WTC11 (cell line): ENCODE results near the gene NRXN3. TPM values are rescaled to one million over a fixed set of nuclear protein-coding genes. Genes with fewer than 3 reads are reported as not detected.

Experiments used
- ATAC-seq: fragments of 200-7000 bp; cut with Tn5 transposase; 2 replicates; pipeline ENCODE4 v1.10.0; 2021; ENCODE audit warnings: mild to moderate bottlenecking, moderate library complexity
- CTCF ChIA-PET: fragments of 300-600 bp; sonication (Branson Sonifier 250); formaldehyde crosslinking; loops from one replicate; lab custom pipeline; 2021; ENCODE audit warnings: antibody characterized with exemption; lab: Charles Lee
- POLR2A ChIA-PET: fragments of 350-600 bp; sonication (Branson Sonifier 250); formaldehyde crosslinking; loops from one replicate; lab custom pipeline; 2021; ENCODE audit warnings: antibody characterized with exemption; lab: Charles Lee
- DNase-seq: peaks from one replicate; pipeline ENCODE4 v3.0.0; 2021; ENCODE audit warnings: low spot score
- H3K27ac Mint-ChIP-seq: 2 replicates; pipeline ENCODE4 v1.8.0; 2021; ENCODE audit warnings: mixed read lengths
- H3K27me3 Mint-ChIP-seq: 2 replicates; pipeline ENCODE4 v1.8.0; 2021; ENCODE audit warnings: low read depth, mild to moderate bottlenecking, moderate library complexity, mixed read lengths
- H3K36me3 Mint-ChIP-seq: 2 replicates; pipeline ENCODE4 v1.8.0; 2021; ENCODE audit warnings: mixed read lengths
- H3K4me1 Mint-ChIP-seq: 2 replicates; pipeline ENCODE4 v1.8.0; 2022; ENCODE audit warnings: mixed read lengths
- H3K4me3 Mint-ChIP-seq: 2 replicates; pipeline ENCODE4 v1.8.0; 2021; ENCODE audit warnings: mild to moderate bottlenecking, moderate library complexity, mixed read lengths
- H3K9me3 Mint-ChIP-seq: 2 replicates; pipeline ENCODE4 v1.8.0; 2021; ENCODE audit warnings: mixed read lengths
- HMGA2 ChIP-seq: fragments of 250-450 bp; sonication (Bioruptor Pico); IDR thresholded peaks from 2 replicates; pipeline ENCODE4 v1.4.0; 2021; ENCODE audit warnings: mild to moderate bottlenecking, moderate library complexity
- NFE2L1 ChIP-seq: sonication (generic); formaldehyde crosslinking; IDR thresholded peaks from 2 replicates; pipeline ENCODE4 v1.8.1; 2023; ENCODE audit warnings: missing genetic modification reagents
- NFYB ChIP-seq: sonication (generic); formaldehyde crosslinking; conservative IDR thresholded peaks from 2 replicates; pipeline ENCODE4 v1.8.0; 2022; ENCODE audit warnings: low read depth, missing genetic modification reagents
- RORB ChIP-seq: fragments of 250-450 bp; sonication (Bioruptor Pico); IDR thresholded peaks from 2 replicates; pipeline ENCODE4 v1.9.0; 2021; ENCODE audit warnings: mild to moderate bottlenecking
- ZMAT4 ChIP-seq: fragments of 250-450 bp; sonication (Bioruptor Pico); IDR thresholded peaks from 2 replicates; pipeline ENCODE4 v1.9.0; 2021; ENCODE audit warnings: mild to moderate bottlenecking
- ZNF281 ChIP-seq: sonication (generic); formaldehyde crosslinking; IDR thresholded peaks from 2 replicates; pipeline ENCODE4 v1.8.0; 2023; ENCODE audit warnings: mild to moderate bottlenecking, missing genetic modification reagents
- ZNF396 ChIP-seq: fragments of 250-450 bp; sonication (Bioruptor Pico); IDR thresholded peaks from 2 replicates; pipeline ENCODE4 v1.8.0; 2021; ENCODE audit warnings: mild to moderate bottlenecking, moderate library complexity, borderline replicate concordance
- ZNF416 ChIP-seq: fragments of 250-450 bp; sonication (Bioruptor Pico); IDR thresholded peaks from 2 replicates; pipeline ENCODE4 v1.9.0; 2021; ENCODE audit warnings: mild to moderate bottlenecking, inconsistent platforms
- ZNF532 ChIP-seq: fragments of 250-450 bp; sonication (Bioruptor Pico); IDR thresholded peaks from 2 replicates; pipeline ENCODE4 v1.9.0; 2021; ENCODE audit warnings: mild to moderate bottlenecking, borderline replicate concordance
- total RNA-seq: library from RNA; stranded (reverse); gene quantifications from 3 replicates; pipeline ENCODE4 v1.2.3, GENCODE V29; 2021
- TF ChIP-seq, protein P1 (sequence below): fragments of 200-600 bp; IDR thresholded peaks from 2 replicates; pipeline ENCODE4 v1.8.0; 2022; ENCODE audit warnings: antibody characterized with exemption
- TF ChIP-seq, protein P2 (sequence below): fragments of 250-450 bp; sonication (Bioruptor Pico); IDR thresholded peaks from 2 replicates; pipeline ENCODE4 v2.1.2; 2022; ENCODE audit warnings: mild to moderate bottlenecking, moderate library complexity
- TF ChIP-seq, protein P3 (sequence below): sonication (generic); formaldehyde crosslinking; IDR thresholded peaks from 2 replicates; pipeline ENCODE4 v1.8.1; 2023; ENCODE audit warnings: mild to moderate bottlenecking, missing genetic modification reagents, borderline replicate concordance
- TF ChIP-seq, protein P4 (sequence below): fragments of 250-450 bp; sonication (Bioruptor Pico); IDR thresholded peaks from 2 replicates; pipeline ENCODE4 v1.9.0; 2021; ENCODE audit warnings: mild to moderate bottlenecking
- TF ChIP-seq, protein P5 (sequence below): sonication (generic); formaldehyde crosslinking; IDR thresholded peaks from 2 replicates; pipeline ENCODE4 v1.8.1; 2023; ENCODE audit warnings: mild to moderate bottlenecking, moderate library complexity, missing genetic modification reagents

NRXN3 gene
- total RNA-seq, 1 experiment from 2014 or later, result 3.0 TPM

DNA sequence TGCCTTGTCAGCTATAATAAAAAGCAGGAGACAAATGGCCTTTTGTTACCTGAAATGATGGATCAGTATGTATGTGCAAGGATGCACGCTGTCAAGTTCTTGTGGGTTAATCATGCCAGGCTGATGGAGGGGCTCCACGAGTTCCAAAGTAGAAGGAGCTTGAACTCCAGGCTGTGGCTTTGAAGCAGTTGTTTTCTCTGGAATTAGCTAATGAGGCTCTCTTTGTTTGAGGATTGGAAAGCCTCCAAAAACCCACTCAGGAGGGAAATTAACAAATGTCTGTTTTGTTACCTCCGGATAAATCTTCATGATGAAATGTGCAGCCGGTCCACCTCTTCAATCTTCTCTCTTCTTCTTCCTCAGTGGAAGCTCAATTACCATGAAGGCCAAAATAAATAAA, 1435.7 kb downstream of the NRXN3 start (continued):
- TF ChIP-seq, protein P1, sequence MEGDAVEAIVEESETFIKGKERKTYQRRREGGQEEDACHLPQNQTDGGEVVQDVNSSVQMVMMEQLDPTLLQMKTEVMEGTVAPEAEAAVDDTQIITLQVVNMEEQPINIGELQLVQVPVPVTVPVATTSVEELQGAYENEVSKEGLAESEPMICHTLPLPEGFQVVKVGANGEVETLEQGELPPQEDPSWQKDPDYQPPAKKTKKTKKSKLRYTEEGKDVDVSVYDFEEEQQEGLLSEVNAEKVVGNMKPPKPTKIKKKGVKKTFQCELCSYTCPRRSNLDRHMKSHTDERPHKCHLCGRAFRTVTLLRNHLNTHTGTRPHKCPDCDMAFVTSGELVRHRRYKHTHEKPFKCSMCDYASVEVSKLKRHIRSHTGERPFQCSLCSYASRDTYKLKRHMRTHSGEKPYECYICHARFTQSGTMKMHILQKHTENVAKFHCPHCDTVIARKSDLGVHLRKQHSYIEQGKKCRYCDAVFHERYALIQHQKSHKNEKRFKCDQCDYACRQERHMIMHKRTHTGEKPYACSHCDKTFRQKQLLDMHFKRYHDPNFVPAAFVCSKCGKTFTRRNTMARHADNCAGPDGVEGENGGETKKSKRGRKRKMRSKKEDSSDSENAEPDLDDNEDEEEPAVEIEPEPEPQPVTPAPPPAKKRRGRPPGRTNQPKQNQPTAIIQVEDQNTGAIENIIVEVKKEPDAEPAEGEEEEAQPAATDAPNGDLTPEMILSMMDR, result no peak
- no peak for TF ChIP-seq ZMAT4
- no peak for TF ChIP-seq ZNF416 (CRISPR knock-in tag)
- no peak for TF ChIP-seq HMGA2
- TF ChIP-seq, protein P2, sequence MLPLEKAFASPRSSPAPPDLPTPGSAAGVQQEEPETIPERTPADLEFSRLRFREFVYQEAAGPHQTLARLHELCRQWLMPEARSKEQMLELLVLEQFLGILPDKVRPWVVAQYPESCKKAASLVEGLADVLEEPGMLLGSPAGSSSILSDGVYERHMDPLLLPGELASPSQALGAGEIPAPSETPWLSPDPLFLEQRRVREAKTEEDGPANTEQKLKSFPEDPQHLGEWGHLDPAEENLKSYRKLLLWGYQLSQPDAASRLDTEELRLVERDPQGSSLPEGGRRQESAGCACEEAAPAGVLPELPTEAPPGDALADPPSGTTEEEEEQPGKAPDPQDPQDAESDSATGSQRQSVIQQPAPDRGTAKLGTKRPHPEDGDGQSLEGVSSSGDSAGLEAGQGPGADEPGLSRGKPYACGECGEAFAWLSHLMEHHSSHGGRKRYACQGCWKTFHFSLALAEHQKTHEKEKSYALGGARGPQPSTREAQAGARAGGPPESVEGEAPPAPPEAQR (CRISPR knock-in tag), result no peak
- no peak for TF ChIP-seq NFYB
- TF ChIP-seq, protein P3, sequence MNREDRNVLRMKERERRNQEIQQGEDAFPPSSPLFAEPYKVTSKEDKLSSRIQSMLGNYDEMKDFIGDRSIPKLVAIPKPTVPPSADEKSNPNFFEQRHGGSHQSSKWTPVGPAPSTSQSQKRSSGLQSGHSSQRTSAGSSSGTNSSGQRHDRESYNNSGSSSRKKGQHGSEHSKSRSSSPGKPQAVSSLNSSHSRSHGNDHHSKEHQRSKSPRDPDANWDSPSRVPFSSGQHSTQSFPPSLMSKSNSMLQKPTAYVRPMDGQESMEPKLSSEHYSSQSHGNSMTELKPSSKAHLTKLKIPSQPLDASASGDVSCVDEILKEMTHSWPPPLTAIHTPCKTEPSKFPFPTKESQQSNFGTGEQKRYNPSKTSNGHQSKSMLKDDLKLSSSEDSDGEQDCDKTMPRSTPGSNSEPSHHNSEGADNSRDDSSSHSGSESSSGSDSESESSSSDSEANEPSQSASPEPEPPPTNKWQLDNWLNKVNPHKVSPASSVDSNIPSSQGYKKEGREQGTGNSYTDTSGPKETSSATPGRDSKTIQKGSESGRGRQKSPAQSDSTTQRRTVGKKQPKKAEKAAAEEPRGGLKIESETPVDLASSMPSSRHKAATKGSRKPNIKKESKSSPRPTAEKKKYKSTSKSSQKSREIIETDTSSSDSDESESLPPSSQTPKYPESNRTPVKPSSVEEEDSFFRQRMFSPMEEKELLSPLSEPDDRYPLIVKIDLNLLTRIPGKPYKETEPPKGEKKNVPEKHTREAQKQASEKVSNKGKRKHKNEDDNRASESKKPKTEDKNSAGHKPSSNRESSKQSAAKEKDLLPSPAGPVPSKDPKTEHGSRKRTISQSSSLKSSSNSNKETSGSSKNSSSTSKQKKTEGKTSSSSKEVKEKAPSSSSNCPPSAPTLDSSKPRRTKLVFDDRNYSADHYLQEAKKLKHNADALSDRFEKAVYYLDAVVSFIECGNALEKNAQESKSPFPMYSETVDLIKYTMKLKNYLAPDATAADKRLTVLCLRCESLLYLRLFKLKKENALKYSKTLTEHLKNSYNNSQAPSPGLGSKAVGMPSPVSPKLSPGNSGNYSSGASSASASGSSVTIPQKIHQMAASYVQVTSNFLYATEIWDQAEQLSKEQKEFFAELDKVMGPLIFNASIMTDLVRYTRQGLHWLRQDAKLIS, result no peak
- TF ChIP-seq ZNF532, result no peak

- H3K27ac Mint-ChIP-seq, result no peak overlapping the region
- 0 out of 2 replicates have a peak, but pooled peaks cover 4% of the 10 kb centered on the region for H3K9me3 Mint-ChIP-seq
- no peaks in the 10 kb centered on the region for H3K36me3 Mint-ChIP-seq
- H3K27me3 Mint-ChIP-seq, result no peaks in the 10 kb centered on the region
- H3K4me1 Mint-ChIP-seq, result no peaks in the 10 kb centered on the region
- ChIA-PET POLR2A (no interaction called here), CTCF (no interaction called here)
- DNase-seq (no peak), ATAC-seq (no peak)
- H3K4me3 Mint-ChIP-seq, result no peak overlapping the region
- TF ChIP-seq ZNF396 (CRISPR knock-in tag) (no peak), NFE2L1 (CRISPR knock-in tag) (no peak), RORB (CRISPR knock-in tag) (no peak), ZNF281 (CRISPR knock-in tag) (no peak)
- TF ChIP-seq, protein P4, sequence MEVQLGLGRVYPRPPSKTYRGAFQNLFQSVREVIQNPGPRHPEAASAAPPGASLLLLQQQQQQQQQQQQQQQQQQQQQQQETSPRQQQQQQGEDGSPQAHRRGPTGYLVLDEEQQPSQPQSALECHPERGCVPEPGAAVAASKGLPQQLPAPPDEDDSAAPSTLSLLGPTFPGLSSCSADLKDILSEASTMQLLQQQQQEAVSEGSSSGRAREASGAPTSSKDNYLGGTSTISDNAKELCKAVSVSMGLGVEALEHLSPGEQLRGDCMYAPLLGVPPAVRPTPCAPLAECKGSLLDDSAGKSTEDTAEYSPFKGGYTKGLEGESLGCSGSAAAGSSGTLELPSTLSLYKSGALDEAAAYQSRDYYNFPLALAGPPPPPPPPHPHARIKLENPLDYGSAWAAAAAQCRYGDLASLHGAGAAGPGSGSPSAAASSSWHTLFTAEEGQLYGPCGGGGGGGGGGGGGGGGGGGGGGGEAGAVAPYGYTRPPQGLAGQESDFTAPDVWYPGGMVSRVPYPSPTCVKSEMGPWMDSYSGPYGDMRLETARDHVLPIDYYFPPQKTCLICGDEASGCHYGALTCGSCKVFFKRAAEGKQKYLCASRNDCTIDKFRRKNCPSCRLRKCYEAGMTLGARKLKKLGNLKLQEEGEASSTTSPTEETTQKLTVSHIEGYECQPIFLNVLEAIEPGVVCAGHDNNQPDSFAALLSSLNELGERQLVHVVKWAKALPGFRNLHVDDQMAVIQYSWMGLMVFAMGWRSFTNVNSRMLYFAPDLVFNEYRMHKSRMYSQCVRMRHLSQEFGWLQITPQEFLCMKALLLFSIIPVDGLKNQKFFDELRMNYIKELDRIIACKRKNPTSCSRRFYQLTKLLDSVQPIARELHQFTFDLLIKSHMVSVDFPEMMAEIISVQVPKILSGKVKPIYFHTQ (CRISPR knock-in tag), result no peak
- TF ChIP-seq, protein P5, sequence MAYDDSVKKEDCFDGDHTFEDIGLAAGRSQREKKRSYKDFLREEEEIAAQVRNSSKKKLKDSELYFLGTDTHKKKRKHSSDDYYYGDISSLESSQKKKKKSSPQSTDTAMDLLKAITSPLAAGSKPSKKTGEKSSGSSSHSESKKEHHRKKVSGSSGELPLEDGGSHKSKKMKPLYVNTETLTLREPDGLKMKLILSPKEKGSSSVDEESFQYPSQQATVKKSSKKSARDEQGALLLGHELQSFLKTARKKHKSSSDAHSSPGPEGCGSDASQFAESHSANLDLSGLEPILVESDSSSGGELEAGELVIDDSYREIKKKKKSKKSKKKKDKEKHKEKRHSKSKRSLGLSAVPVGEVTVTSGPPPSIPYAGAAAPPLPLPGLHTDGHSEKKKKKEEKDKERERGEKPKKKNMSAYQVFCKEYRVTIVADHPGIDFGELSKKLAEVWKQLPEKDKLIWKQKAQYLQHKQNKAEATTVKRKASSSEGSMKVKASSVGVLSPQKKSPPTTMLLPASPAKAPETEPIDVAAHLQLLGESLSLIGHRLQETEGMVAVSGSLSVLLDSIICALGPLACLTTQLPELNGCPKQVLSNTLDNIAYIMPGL (CRISPR knock-in tag), result no peak
Observed at GRCh38 chr14:79608446-79608845, 1438.3 kb downstream of the NRXN3 start.
